ENCODE measurements around the gene SLX4IP.

The SLX4IP gene

GRCh38 chr20:10554285-10554684 is 119.2 kb downstream of the SLX4IP start:
- no peak for DNase-seq

GRCh38 chr20:10555393-10555792 is 120.3 kb downstream of the SLX4IP start:
- DNase-seq = no peak

- peak; percentile 24 for DNase-seq
Measured at GRCh38 chr20:10555865-10556308, 120.8 kb downstream of the SLX4IP start.

GRCh38 chr20:10556519-10557083 is 121.5 kb downstream of the SLX4IP start:
- DNase-seq = no peak

GRCh38 chr20:10557685-10558084 is 122.6 kb downstream of the SLX4IP start:
- DNase-seq = no peak

GRCh38 chr20:10558635-10559187 is 123.6 kb downstream of the SLX4IP start:
- peak; percentile 67 for DNase-seq

- no peak for DNase-seq
Measured at GRCh38 chr20:10559266-10559665, 124.2 kb downstream of the SLX4IP start.

- no peak for DNase-seq
Measured at GRCh38 chr20:10560686-10561085, 125.6 kb downstream of the SLX4IP start.

- no peak for DNase-seq
Measured at GRCh38 chr20:10561302-10561701, 126.2 kb downstream of the SLX4IP start.

- DNase-seq = no peak
Measured at GRCh38 chr20:10562899-10563298, 127.8 kb downstream of the SLX4IP start.

- no peak for DNase-seq
Measured at GRCh38 chr20:10563935-10564492, 128.9 kb downstream of the SLX4IP start.

GRCh38 chr20:10565191-10565921 is 130.3 kb downstream of the SLX4IP start:
- DNase-seq = no peak

GRCh38 chr20:10565922-10566897 is 131.1 kb downstream of the SLX4IP start:
- no peak for DNase-seq

GRCh38 chr20:10568032-10568431 is 132.9 kb downstream of the SLX4IP start:
- no peak for DNase-seq

GRCh38 chr20:10571313-10571815 is 136.3 kb downstream of the SLX4IP start:
- no peak for DNase-seq

- DNase-seq = no peak
Measured at GRCh38 chr20:10572853-10573252, 137.7 kb downstream of the SLX4IP start.

GRCh38 chr20:10573273-10573950 is 138.3 kb downstream of the SLX4IP start:
- DNase-seq = no peak

GRCh38 chr20:10573951-10574339 is 138.8 kb downstream of the SLX4IP start:
- DNase-seq = no peak

- DNase-seq = no peak
Measured at GRCh38 chr20:10576411-10577090, 141.4 kb downstream of the SLX4IP start.

- no peak for DNase-seq
Measured at GRCh38 chr20:10577648-10578047, 142.5 kb downstream of the SLX4IP start.

GRCh38 chr20:10578607-10579006 is 143.5 kb downstream of the SLX4IP start:
- DNase-seq = no peak

Measured in amniotic stem cell (primary cell).